ENCODE results near the gene MYO5B.
"Not testable (repeated sequence)": the region's sequence is repeated elsewhere in the genome, so short reads cannot be mapped to it uniquely, and the experiment has no call there.

MYO5B gene

DNA sequence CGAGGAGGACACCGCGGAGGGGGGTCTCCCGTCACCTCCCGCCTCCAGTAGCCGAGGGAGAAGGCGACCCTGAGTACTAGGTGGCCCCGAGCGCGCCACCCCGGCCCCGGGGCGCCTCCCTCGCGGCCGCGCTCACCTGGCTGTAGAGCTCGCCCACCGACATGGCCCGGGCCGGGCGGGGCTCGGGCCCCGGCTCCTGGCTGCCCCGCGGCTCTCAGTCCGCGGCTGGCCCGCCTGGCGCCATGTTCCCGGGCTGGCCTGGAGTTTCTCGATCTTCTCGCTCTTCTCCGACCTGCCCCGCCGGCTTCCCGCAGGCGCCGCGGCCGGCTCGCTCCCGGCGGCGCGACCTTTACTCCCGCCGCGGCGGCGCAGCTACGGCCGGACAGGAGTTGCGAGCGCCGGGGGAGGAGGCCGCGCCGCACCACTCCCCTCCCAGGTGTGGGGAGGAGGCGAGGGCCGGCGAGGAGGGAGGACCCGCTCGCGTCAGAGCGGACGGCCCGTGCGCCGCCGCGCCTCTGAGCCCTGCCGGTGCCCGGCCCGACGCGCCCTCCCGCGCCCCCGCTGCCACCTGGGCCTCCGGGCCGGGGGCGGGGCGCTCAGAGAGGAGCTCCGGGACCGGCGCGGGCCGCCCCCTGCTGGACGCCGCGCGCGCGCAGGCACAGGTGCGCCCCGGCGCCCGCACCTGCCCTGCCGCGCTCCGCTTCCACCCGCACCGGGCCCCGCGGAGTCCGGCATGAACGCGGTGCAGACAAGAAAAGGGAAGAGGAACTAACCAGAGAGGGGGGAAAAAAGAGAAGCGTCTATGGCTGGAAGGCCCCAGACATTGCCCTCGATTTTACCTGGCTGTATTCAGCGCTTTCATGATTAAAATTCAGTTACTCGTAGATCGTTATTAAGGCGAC lies at the start of gene MYO5B:
Gene MYO5B, minus strand, starts transcription at position 517 of the 902 bp plus-strand sequence. Its CDS starts 354 bp downstream, at position 163.
- peak; percentile 26 for DNase-seq

DNA sequence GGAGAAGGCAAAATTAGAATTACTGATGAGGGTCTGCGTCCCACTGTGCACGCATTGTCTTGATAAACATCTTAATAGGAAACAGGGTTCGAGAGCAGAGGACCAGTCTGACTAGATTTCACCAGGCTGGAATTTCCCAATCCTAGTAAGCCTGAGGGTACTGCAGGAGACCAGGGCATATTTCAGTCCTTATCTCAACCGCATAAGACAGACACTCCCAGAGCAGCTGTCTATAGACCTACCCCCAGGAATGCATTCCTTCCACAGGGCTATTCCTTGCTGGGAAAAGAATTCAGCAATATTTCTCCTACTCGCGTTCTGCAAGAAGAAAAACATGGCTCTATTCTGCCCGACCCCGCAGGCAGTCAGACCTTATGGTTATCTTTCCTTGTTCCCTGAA lies 46.8 kb upstream of the MYO5B start:
- DNase-seq, result not testable (repeated sequence)

DNA sequence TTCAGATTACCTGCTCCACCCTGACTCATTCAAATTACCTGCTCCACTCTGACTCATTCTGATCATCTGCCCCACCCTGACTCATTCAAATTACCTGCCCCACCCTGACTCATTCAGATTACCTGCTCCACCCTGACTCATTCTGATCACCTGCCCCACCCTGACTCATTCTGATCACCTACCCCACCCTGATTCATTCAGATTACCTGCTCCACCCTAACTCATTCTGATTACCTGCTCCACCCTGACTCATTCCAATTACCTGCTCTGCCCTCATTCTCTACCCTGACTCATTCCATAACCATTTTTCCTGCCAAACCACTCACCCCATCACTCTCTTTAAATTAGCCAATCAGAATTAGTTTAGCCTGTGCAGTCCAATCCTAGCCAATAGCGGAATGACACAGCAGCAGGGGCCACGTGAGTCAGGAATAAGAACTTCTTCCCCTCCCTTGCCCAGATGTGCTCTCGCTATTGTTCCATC lies 45.2 kb upstream of the MYO5B start:
- no peak for DNase-seq

DNA sequence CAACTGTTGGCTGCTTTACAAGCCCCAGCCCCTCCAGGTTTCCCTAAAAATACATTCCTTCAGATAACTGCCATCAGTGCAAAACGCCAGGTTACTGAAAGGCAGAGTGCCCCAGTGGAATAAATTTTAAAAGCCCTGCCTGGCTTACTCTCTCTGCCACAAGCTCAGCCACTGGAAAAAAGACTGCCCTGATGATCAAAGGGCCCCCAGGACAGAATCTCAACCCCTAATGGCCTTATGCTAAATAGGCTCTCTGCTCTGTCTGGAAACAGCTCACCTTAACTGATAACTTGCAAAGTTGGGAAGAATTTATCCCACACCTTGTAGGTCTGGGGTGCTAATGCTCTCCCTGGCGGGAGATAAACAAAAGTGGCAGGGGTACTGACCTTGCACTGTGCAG lies 37.5 kb upstream of the MYO5B start:
- no peak for DNase-seq

DNA sequence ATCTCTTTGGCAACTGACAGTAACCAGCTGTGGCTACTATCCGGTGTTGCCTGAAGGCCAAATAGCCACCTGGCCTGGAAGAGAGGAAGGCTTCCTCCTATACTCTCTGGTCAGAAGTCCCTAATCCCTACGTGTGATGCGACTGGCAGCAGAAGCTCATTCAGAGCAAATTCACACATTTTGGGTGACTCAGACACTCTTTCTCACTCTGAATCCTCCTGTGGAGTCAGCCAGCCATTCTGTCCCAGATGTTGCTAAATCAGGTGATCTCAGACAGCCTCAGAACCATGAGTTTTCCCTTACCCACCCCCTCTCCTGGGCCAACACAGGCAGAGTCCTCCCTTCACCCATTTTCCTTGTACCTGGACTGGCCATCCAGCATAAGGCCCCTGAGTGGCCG lies 36.7 kb upstream of the MYO5B start:
- DNase-seq, result no peak

DNA sequence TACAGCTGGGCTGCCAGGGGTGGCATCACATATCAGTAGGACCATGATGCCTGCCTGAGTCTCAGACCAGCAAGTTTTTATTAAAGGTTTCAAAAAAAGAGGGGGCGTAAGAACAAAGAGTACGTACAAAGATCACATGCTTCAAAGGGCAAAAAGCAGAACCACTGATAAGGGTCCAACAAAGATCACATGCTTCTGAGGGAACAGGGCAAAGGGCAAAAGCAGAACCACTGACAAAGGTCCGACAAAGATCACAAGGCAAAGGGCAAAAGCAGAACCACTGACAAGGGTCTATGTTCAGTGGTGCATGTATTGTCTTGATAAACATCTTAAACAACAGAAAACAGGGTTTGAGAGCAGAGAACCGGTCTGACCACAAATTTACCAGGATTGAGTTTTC lies 25.3 kb upstream of the MYO5B start:
- not testable (repeated sequence) for DNase-seq

DNA sequence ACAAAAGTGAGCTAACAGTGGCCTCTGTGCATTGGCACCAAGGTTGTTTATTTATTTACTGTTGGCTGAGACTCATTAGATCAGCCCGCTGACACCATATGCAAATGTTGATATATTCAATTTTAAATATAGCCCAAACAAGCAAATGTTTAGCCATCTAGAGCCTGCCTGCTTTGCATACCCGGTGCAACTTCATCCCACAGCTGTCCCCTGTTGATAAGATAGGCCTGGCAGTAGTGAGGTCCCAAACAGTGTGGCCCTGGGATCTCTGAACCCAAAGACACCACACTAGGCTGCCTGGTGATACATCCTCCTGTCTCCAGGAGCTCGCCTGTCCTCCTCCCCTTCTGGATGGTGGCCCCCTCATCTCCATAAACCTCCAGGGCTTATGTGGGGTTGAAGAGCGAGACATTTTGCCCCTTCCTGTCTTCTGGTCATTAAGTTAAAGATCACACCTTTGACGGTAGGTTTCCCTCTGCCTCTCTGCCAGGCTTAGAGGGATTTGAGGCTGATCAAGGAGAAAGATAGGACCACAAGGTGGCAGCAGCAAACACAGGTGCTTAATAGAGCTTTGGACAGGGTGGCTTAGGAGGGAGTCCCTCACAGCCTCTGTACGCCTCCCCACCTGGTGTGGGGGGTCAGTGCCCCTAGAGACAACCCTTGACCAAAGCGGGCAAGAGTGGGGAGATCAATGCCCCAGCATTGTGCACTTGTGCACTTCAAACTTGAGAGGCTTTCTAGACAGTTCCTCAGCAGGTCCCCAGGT lies 23.7 kb upstream of the MYO5B start:
- no peak for DNase-seq

DNA sequence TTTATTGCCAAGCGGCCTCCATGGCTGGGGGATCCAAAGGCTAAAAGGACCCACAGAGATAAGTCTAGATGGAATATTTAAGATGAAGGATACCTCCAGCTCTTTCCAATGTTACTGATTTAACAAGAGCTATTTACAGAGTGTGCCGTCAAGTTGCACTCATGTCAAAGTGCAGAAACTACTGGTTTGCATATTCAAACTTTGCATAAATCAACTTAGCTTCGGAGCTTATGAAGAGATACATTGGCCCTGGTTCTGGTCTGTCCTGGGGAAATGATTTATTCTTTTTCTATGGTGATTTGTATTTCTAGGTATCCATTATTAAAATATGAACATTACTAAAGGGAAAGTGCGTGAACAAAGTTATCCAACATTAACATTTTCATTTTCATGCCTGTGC lies 14.4 kb upstream of the MYO5B start:
- no peak for DNase-seq

DNA sequence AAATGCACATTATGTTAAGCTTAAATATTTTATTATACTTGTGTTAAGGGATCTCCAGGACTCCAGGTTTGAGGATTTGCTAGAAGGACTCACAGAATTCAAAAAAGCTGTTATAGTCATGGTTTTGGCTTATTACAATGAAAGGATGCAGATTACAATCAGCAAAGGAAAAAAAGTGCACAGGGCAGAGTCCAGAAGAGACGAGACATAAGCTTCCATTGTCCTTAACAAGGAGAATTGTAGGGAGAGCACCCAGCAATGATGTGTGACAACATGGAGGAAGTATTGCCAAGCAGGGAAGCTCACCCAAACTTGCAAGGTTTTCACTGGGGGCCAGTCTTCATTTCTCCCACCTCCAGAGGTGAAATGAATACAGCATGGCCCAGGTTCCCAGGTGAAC lies 12.8 kb upstream of the MYO5B start:
- DNase-seq, result no peak

DNA sequence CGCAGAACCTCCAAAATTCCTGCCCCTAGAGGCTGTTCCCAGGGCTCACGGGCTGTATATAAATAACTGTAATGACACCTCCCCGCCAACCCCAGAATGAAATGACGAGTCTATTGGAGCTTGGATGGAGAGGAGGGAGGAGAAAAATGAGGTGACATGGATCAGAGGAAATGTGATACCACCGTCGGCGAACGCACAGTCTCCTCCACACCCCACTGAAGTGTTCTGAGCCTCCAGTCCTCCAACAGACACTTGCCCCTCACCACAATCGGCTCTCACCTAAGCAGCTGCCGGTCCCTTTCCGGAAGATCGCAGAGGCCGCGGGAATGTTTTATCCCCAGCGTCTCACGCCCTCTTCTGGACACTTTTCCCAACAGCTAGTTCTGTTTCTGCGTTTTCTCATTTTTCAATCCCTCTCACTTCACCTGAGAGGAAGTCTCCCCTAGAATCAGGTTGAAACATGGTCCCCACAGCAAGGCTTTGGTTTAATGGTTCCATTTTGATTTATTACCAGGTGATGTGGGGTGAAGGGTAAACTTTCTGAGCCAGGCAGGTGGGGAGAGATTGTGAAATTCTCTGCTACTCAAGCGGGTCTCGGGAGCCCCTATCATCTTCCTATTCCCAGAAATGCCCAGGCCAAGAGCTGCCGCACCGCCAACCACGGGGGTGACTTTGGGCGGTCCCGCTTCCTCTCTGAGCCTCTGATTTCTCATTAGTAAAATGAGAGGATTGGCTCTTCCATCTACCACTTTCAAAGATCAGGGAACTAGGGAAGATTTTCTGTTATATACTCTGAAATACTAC lies 9.1 kb upstream of the MYO5B start:
- peak; percentile 78 for DNase-seq

DNA sequence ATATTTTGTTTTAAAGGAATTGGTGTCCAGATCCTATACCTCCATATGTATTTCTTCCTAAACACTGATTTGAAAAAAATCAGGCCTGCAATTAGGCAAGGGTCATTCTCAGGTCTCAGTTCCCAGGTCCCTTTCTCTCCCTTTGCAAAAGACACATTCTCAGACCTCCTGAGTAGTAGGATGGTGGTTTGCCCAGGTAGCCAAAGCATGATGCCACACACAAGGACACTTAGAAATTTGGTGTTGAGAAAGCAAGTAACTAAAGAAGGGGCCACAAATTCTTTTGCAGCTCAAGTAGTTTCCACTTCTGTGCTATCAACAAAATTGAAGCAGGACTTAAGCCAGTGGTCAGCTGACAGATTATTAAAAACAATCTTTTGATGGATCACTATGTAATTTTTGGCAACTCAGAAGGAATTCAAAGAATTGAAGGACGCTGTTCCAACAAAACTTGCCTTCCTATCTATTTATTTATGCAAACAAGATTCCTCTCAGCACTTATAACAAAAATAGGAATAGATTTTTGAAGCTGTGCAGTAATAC lies 6.6 kb upstream of the MYO5B start:
- no peak for DNase-seq

DNA sequence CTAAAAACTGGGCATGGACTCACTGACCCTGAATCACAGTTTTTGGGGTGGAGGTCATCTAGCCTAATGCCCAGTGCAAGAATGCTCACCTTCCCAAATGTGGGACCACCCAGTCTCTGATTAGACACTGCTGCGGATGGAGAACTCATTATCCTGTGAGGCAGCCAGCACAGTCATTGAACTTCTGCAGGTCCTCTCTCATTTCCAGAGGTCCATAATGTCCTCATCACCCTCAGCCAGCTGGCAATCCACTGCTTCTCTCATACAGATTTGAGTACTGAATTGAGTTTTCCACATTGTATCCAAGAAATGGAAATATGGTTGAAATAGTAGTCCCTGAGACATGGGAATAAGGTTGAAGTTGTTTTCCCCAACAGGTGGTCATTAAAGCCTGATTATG lies 5.0 kb upstream of the MYO5B start:
- no peak for DNase-seq

DNA sequence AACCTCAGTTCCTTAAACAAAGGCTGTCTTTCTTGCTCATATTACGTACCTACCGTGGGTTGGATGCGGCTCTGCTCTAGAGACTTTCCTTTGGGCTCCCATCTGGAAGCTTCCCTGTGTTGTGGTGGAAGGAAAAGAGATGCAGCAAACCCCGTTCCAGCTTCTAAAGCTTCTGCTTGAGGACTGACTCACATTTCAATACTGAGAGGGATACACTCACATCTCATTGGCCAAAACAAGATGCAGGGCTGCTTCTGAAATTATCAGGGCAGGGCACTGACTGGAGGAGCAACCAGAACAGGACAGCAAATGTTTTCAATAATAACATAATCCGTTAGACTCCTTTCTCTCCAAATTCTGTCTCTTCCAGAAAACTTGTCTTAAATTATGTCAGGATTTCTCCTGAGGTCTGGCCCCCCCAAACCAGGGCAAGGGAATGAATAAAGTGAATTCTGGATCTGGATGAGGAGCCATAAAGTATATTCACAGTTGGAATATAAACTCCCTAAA lies 4.5 kb upstream of the MYO5B start:
- no peak for DNase-seq

DNA sequence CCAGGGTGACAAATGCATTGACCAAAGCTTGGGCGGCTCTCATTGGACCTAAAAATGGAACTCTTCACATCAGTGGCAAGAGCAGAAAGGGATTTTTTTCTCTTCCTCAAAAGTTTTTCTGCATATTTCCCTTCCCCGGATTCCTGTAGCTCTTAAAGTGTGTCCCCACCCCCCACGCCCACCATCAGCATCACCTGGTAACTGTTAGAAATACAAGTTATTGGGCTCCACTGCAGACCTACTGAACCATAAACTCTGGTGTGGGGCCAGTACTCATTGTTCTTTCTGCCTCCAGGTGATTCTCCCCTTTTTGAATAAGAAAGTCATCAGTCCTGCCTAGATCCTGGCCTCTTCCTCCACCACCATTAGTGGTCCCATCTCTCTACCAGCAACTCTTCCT lies 1.3 kb upstream of the MYO5B start:
- no peak for DNase-seq

DNA sequence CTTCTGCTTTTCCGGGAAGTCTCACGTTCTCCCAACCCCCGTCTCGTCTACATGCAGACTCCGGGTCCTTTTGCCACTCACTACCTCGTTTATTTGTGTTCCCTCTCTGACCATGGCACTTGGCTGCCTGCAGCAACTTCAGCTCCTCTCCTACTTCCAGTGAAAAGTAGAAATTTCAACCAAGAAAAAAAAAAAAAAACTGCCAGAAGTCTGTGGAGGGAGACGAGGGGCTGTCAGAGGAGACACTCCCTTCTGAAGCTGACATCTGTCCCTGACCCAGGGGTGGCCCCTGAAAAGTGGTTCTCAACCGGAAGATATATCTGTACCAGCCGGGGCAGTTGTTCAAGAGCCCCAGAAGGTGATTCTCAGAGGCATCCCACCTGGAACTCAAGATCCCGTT lies 742 bp upstream of the MYO5B start:
- DNase-seq, result no peak

DNA sequence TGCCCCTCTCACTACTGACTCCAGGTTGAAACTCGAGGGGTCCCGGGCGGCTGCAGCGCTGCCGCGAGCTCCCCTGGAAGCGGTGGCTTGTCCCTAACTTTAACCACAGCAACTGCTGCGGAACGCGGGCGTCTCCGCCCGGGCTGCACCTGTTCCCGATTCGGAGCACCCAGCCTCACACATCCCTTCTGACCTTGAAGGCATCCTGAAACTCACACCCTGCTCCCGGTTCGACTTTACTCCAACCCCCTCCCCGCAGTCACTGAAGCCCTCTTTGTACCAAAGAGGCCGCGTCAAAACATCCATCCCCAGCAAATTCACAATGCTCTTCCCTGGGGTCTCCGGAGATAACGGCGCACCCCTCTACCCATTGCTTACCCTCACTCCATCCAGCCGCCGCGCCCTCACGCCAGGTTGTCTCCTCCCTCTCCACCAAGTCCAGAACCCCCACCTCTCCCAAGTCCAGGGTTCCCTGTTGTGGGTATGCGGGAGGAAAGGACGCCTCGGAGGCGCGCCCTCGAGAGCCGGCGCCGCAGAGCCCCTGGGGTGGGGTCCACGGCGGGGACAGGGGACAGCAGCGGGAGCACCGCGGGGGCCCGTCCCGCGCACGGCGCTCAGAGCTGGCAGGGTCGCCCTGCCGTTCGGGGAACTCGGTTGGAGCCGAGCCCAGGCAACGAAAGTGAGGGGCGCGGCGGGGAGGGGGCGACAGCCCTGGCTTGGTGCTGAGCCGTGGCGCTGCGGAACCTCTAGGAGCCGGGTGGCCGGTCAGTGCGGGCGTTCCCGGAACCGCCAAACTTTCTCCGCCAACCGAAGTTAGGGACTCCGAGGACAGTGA lies 934 bp downstream of the MYO5B start:
- no peak for DNase-seq

DNA sequence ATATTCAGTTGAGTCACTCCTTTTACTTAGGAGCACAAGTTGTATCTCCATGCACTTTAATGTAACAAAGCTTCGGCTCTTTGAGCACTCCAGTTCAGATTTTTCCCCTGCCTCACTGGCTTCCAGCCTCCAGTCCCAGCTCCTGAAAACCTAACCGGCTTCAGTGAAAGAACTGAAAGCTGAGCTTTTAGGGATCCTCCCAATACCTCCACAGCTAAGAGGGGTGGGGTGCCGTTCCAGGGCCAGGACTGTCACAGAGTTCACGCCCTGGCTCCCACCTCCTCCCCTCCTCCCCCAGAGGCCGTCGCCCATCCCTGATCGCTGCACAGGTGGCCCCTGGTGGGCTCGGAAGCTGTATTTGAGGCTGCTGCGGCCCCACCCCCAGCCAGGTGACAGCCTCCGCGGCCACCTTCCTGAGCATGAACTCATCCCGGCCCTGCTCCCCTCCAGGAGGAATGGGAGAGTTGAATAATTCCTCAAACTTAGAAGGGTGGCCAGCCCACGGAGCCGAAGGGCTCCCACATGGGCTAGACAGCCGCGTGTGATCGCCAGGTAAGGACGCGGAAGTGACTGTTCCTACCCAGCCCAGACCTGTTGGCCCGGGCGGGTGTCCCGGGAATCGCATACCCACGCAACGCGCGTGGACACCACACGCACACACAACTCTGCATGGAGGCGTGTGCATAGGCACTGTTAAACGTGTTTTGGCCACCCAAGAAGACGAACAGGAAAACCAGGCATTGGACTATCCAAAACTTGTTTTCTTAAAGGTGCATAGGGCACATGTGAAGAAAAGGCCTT lies 1.8 kb downstream of the MYO5B start:
- no peak for DNase-seq

DNA sequence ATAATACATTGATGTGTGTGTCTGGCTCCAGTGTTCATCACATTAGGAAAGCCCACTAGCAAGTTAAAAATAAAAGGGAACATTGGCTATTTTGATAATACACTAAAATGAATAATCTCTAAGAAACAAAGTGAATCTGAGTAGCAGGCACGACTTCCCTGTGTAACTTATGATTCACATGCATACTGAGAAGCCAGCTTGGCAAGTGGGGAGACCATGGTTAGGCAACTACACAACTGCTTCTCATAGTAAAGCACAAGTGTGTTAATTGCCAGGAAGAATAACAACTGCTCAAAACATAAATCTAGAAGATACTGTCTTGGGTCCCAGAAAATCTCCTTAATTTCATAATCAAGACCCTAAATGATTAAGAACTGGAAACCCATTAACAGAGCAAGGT lies 4.0 kb downstream of the MYO5B start:
- no peak for DNase-seq

DNA sequence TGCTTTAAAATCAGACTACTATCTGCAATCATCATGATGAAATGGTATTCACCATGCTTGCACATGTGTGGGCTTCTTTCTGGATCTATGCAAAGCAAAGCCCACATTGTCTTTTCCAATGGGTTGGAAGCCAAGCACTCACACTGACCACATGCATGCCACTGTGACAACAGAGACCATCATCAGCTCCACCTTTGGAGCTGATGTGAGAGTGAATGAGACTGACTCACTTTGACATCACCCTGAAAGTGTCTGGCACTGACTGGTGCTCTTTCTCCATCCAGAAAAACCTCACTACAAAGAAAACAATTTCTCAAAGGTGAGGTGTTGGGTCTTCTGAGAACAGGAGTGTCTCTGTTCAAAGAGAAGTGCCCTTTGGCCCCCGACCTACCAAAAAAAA lies 4.7 kb downstream of the MYO5B start:
- DNase-seq, result no peak

DNA sequence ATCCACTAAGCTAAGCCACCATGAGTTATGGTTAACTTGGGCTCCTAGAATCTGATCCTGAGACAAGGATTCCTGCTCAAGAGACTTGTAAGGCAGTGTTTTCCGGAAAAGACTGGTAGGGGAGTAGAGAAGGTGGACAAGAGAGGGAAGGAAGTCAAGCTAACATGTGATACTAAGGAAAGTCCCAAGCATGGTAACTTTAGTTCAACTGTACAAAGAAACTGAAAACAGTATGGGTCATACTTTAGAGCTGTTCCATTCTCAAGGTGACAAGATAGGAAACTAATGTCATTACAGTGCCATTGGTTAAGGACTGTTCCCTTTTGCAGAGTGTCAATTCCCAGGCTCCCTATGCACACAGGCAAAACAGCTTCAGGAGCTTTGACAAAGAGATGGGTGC lies 5.8 kb downstream of the MYO5B start:
- no peak for DNase-seq

DNA sequence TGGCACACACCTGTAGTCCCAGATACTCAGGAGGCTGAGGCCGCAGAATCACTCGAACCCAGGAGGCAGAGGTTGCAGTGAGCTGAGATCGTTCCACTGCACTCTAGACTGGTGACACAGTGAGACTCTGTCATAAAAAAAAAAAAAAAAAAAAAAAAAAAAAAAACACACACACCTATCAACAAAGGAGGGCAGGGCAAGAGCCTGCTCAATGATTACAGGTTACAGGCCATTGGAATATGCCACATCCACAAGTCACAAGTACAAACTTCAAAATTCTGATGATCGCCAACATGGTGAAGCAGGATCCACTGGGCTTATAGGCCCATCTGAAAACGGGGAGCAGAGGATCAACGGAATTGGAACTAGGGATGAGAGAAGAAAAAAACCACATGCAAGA lies 6.3 kb downstream of the MYO5B start:
- DNase-seq, result no peak
